HT1080 (cell line): Measurements from ENCODE around the gene HOXD1. TPM values are rescaled to one million over a fixed set of nuclear protein-coding genes. Genes with fewer than 3 reads are reported as not detected.

ENCODE experiments used
- DNase-seq: peaks from one replicate; pipeline ENCODE4 v3.0.0-alpha.2; 2015; ENCODE audit warnings: low read depth
- total RNA-seq: library from RNA; depleted of rRNA; stranded (reverse); fragments of >200 nt; shearing (Covaris generic); gene quantifications from 2 replicates; pipeline ENCODE4 v1.2.3, GENCODE V29; 2014

The HOXD1 gene
- total RNA-seq, 1 experiment from 2014 or later = not detected

DNA sequence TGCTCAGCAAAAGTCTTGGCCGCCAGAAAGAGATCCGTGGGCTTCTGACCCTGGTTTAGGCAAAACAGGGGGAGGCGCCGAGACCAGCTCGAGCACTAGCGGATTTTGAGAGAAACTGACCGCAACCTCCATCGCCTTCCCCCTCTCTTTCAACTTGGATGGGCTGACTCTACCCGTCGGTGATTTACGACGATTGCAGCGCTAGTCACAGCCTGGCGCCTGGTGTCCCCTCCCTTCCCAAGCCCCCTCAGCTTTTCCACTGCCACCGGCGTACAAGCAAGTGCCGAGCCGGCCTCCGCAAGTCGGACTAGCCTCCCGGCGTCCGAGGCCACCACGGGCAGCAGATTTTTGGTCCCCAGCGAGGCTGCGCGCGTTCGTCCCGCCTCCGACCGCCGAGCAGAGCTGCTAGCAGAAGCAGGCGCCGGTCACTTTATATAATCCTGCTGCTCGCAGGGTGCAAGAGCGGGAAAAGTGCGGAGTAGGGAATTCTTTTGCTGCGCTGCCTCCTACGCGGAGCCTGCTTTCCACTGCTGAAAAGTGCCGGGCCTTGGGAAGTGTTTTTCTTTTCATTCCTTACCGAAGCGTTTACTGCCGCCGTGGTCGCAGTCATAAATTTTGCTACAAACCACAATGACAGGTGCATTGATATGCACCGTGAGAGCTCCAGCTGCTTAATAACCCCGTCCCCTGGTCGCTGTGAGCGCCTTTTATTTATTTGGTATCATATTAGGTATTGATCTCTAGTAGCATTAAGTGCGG is 23.7 kb upstream of the HOXD1 start:
- no peak for DNase-seq

GRCh38 chr2:176165370-176166050 is 23.0 kb upstream of the HOXD1 start:
- no peak for DNase-seq

DNA sequence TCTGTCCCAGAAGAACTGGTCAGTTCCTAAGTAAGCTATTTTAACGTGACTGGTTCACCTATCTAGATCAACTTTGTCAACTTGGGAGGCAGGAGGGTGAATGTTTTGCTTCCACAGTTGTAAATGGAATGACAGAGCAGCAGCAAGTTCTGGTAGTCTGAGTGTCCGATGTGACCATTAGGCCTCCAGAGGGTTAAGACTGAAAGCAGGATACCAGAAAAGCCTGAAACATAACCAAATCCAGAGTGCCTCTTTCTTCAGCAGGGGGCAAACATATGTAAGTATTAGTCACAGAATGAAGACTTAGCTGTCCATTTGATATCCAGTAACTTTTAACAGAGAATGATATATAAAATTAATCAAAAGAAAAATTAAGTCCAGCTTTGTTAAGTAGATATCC is 22.2 kb upstream of the HOXD1 start:
- no peak for DNase-seq

GRCh38 chr2:176167398-176167797 is 21.1 kb upstream of the HOXD1 start:
- DNase-seq = no peak

DNA sequence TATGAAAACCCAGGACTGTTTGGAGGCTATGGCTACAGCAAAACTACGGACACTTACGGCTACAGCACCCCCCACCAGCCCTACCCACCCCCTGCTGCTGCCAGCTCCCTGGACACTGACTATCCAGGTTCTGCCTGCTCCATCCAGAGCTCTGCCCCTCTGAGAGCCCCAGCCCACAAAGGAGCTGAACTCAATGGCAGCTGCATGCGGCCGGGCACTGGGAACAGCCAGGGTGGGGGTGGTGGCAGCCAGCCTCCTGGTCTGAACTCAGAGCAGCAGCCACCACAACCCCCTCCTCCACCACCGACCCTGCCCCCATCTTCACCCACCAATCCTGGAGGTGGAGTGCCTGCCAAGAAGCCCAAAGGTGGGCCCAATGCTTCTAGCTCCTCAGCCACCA is 19.3 kb upstream of the HOXD1 start:
- DNase-seq = no peak

- DNase-seq = no peak
Measured at GRCh38 chr2:176169711-176170110, 18.8 kb upstream of the HOXD1 start.

DNA sequence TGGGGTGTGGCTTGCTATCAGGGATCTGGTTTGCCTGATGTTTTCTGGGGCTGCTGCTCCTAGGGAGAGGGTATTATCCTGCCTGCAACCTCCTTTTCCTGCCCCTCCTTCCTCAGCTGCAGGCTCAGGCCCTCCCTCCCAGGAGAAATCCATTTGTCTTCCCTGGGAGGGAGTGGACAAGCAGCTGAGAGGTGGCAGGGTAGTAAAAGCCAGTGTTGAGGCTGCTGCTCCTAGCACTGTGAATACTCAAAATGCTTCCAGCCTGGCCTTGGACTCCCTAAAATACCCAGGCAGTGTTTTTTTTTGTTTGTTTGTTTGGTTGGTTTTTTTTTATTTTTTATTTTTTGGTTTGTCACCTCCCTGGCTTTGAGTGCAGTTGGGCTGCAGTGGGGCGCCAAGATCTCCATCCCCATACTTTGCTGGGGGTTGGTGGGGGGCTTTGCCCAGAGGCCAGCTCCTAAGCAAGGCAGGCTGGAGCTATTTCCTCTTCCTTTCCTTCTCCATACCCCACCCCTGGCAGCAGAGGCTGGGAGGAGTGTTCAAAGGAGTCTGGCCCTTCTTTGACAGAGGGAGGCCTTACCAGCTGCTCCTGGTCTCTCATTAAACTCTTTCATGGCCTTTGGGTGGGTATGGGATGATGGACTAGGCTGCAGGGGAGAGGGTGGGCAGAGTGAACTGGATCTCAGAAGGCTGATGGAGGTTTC is 17.7 kb upstream of the HOXD1 start:
- DNase-seq = no peak

DNA sequence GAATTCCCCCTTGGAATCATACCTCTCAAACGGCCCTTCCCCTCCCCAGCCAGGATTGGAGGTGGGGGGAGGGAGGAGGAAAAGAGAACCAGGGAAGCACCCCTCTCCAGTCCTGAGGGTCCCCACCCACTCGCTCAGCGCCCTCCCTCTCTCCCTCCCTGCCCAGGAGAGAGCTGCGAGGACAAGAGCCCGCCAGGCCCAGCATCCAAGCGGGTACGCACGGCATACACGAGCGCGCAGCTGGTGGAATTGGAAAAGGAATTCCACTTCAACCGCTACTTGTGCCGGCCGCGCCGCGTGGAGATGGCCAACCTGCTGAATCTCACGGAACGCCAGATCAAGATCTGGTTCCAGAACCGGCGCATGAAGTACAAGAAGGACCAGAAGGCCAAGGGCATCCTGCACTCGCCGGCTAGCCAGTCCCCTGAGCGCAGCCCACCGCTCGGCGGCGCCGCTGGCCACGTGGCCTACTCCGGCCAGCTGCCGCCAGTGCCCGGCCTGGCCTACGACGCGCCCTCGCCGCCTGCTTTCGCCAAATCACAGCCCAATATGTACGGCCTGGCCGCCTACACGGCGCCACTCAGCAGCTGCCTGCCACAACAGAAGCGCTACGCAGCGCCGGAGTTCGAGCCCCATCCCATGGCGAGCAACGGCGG is 17.0 kb upstream of the HOXD1 start:
- DNase-seq = no peak

- no peak for DNase-seq
Measured at GRCh38 chr2:176172007-176172894, 16.2 kb upstream of the HOXD1 start.

GRCh38 chr2:176172895-176173566 is 15.4 kb upstream of the HOXD1 start:
- no peak for DNase-seq

GRCh38 chr2:176173567-176174381 is 14.7 kb upstream of the HOXD1 start:
- DNase-seq = no peak

DNA sequence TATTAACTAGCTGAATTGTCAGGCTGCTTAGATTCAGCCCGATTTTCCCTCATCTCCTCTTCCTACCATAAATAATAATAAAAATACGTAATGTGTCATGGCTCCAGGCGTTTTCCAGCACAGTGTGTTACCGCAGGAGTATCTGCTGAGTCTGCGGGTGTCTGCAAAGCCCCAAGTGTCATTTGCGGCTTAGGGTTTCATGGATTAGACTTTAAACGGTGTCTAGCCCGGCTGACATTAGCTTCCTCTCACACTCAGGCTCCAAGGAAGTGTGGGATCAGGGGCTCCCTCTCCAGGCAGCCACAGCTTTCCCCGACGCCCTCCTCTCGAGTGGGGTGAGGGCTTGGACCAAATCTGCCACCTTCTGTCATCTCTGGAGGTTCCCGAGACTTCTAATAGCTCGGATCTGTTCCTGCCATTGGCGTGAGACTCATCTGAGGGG is 14.1 kb upstream of the HOXD1 start:
- no peak for DNase-seq

DNA sequence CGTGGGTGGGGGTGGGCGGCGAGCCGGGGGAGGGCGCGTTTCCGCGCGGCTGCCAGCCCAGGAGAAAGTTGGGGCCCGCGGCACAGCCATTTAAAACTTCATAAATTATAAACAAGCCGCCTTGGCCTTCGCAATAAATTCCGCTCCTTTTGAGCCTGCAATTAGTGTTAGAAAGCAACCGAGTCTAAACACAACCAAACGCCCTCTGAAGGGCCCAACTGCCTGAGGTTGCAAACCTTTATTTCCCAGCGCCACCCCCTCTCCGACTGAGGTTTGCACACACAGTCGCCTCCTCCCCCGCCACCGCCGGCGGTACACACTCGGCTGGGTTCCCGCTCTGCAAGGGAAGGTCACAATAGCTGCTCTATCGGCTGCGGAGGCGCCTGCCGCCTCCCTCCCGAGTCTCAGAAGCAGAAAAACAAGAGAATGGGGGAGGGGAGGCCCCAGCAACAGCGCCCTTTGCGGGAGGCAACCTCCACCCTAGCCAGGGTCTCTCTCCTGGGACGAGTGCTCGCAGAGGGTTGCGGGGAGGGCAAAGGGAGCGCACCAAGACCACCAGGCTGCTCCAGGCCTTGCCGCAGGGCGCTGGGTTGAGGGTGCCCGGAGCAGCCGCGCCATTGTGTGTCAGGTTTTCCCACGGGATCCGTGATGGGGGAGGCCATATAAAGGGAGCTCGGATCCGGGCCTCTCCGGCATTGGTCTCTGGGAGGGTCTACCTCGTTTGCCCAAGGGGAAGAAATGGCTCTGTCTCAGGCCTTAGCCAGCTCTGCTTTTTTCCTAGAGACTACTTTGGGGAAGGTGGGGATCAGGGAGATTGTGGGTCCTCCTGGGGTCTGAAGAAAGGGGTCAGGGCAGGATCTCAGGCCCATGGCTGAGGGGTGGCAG is 13.4 kb upstream of the HOXD1 start:
- no peak for DNase-seq

GRCh38 chr2:176175709-176176607 is 12.5 kb upstream of the HOXD1 start:
- no peak for DNase-seq

DNA sequence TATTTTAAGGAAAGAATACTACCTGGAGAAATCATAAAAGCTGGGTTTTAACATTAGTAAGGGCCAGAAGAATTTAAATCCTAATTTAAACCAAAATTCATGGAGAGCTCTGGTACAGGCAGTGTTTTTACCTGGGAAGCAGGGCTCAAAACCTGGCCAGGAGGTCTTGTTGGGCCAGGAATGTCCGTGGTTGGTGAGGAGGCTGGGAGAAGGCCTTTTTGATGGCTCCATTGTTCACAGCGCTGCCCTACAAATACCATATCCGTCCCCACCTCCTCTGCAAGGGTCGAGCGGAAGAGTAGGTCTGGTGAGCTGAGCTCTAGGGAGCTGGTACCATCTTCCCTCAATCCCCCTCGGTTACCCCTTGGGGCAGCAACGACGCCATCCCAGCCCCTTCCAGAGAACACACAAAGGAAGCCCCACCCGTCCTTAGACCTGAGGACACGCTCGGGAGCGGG is 10.9 kb upstream of the HOXD1 start:
- DNase-seq = no peak

DNA sequence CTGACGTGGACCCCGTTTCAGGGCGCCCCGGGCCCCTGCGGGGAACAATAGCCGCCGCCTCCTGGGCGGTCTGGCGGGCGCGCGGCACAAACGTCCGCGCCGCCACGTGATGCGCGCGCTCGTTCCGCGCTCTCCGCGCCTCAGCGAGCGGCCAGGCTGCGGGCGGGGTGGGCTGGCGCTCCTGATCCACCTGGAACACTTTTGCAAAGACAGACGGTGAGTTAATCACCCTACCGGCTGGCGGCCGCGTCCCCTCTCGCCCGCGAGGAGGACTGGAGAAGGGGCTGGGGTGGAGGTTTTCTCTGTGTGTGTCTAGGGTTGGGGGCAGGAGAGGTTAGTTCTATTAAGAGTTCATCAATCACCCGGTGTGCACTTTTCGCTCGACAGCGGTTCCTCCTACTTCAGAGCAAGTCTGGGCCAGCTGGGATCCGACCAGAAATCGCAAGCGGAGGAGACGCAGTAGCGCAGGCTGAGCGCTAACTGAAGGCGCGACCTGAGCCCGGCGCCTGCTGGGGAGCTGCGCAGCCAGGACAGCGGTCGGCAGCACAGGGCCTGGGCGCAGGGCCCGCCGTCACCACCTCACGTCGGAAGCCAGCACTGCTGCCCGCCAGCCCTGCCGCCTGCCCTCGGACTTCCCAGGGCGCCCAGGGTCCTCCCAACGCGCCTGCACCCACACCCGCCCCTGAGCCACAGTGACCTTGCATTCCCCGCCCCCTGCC is 10.3 kb upstream of the HOXD1 start:
- no peak for DNase-seq
